Esophagus squamous epithelium (tissue), 4 donors: ENCODE data around the gene CPM.

Experiments used
- POLR2A ChIP-seq, 4 donors: fragments of 450-650 bp; IDR thresholded peaks; one replicate each; pipeline ENCODE4 v1.6.1; 2017; ENCODE audit warnings: antibody characterized with exemption in 4 of 4, mild to moderate bottlenecking in 4 of 4, moderate library complexity in 3 of 4
- TF ChIP-seq, protein P1 (sequence below), 6 experiments: fragments of 450-650 bp in 4 of 6; fragments of 200-600 bp in 2 of 6; sonication (generic) in 2 of 6; IDR thresholded peaks; one replicate each; pipeline ENCODE4 v1.5.1; 2016 to 2019; ENCODE audit warnings: antibody characterized with exemption in 6 of 6, mild to moderate bottlenecking in 4 of 6, moderate library complexity in 4 of 6

- TF ChIP-seq, protein P1, sequence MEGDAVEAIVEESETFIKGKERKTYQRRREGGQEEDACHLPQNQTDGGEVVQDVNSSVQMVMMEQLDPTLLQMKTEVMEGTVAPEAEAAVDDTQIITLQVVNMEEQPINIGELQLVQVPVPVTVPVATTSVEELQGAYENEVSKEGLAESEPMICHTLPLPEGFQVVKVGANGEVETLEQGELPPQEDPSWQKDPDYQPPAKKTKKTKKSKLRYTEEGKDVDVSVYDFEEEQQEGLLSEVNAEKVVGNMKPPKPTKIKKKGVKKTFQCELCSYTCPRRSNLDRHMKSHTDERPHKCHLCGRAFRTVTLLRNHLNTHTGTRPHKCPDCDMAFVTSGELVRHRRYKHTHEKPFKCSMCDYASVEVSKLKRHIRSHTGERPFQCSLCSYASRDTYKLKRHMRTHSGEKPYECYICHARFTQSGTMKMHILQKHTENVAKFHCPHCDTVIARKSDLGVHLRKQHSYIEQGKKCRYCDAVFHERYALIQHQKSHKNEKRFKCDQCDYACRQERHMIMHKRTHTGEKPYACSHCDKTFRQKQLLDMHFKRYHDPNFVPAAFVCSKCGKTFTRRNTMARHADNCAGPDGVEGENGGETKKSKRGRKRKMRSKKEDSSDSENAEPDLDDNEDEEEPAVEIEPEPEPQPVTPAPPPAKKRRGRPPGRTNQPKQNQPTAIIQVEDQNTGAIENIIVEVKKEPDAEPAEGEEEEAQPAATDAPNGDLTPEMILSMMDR (IDR thresholded peaks at IDR 0.05): no peak
- no peak for TF ChIP-seq POLR2A (IDR thresholded peaks at IDR 0.05)
Observed at GRCh38 chr12:68880660-68881325, 52.2 kb downstream of the CPM start.
